ENCODE results near the gene RIMBP2. TPM values are rescaled to one million over a fixed set of nuclear protein-coding genes. Genes with fewer than 3 reads are reported as not detected.

RIMBP2 gene
- total RNA-seq, 1 donor from 2014 or later: 20.5 TPM

DNA sequence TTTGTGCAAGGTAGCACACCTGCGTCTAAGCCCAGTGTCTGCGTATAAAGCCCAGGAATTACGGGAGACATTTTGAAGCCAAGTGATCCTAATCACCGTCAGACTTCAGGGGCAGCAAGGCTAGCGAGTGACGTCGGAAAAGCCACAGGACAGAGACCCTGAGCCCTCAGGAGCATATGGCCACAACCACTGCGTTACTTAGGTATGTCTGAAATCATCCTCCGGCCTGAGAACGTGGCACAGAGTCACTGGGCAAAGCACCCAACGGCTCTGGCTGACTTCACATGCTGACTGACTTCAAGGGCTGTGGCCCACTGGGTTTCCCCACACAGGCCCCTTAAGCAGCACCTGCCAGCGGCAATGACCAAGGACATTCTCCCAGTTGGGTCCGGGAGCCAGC, 71.5 kb downstream of the RIMBP2 start:
- H3K27ac Mint-ChIP-seq (ENCODE audit: unreplicated experiment): no peak overlapping the region
- H3K9me3 Mint-ChIP-seq (ENCODE audit: unreplicated experiment): peaks cover 17% of the 10 kb centered on the region
- peaks cover 19% of the 10 kb centered on the region for H3K4me1 Mint-ChIP-seq (ENCODE audit: low read depth, unreplicated experiment)

DNA sequence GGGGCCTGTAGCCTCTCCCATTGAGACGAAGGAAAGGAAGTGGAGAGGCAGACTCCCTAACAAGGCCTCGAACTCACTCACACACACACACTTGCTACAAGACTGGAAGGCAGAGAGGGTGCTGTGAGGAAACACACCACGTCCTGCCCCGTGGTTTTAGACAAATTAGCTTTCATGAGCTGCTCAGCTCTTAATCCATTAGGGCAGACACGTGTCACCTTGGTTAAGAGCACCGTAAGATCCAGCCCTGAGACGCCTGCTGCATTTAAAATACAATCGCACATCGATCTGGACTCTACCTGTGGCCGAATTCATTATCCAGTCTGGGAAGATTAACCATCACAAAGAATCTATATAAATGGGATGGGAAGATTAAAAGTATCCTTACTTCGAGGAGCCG, 72.0 kb downstream of the RIMBP2 start:
- H3K27me3 Mint-ChIP-seq (ENCODE audit: unreplicated experiment): peaks cover 4% of the 10 kb centered on the region
- no peak overlapping the region for H3K27ac Mint-ChIP-seq (ENCODE audit: unreplicated experiment)
- DNase-seq: no peak
- peaks cover 17% of the 10 kb centered on the region for H3K9me3 Mint-ChIP-seq (ENCODE audit: unreplicated experiment)
- H3K4me1 Mint-ChIP-seq (ENCODE audit: low read depth, unreplicated experiment): peaks cover 18% of the 10 kb centered on the region
- TF ChIP-seq, protein P1, sequence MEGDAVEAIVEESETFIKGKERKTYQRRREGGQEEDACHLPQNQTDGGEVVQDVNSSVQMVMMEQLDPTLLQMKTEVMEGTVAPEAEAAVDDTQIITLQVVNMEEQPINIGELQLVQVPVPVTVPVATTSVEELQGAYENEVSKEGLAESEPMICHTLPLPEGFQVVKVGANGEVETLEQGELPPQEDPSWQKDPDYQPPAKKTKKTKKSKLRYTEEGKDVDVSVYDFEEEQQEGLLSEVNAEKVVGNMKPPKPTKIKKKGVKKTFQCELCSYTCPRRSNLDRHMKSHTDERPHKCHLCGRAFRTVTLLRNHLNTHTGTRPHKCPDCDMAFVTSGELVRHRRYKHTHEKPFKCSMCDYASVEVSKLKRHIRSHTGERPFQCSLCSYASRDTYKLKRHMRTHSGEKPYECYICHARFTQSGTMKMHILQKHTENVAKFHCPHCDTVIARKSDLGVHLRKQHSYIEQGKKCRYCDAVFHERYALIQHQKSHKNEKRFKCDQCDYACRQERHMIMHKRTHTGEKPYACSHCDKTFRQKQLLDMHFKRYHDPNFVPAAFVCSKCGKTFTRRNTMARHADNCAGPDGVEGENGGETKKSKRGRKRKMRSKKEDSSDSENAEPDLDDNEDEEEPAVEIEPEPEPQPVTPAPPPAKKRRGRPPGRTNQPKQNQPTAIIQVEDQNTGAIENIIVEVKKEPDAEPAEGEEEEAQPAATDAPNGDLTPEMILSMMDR (IDR thresholded peaks at IDR 0.05; ENCODE audit: partially characterized antibody, unreplicated experiment): no peak
- peaks cover 3% of the 10 kb centered on the region for H3K36me3 Mint-ChIP-seq (ENCODE audit: unreplicated experiment)
- no peak overlapping the region for H3K4me3 Mint-ChIP-seq (ENCODE audit: unreplicated experiment)

More for the DNA sequence above, 71.5 kb downstream of the RIMBP2 start:
- TF ChIP-seq, protein P1 (IDR thresholded peaks at IDR 0.05; ENCODE audit: partially characterized antibody, unreplicated experiment): no peak
- peaks cover 3% of the 10 kb centered on the region for H3K36me3 Mint-ChIP-seq (ENCODE audit: unreplicated experiment)
- DNase-seq: no peak
- H3K4me3 Mint-ChIP-seq (ENCODE audit: unreplicated experiment): no peak overlapping the region
- H3K27me3 Mint-ChIP-seq (ENCODE audit: unreplicated experiment): peaks cover 4% of the 10 kb centered on the region

DNA sequence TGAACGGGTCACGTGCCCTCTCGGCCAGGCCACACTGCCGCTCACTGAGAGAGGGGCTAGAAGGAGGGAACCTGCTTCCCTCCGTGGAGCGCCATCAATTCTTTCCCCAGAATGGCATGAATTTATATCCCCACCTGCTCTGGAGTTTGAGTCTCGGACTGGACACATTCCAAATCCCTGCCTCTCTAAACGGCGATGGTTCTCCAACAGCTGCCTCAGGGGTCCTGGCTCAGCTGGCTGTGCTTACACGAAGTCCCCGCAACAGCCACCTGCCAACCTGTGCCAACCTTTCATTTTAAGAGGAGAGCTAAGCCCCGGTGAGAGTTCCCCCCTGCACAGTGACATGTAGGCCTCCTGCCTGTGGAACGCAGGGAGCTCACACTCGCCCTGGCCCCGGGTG, 73.2 kb downstream of the RIMBP2 start:
- Mint-ChIP-seq H3K27ac (ENCODE audit: unreplicated experiment) (no peak overlapping the region), H3K4me3 (ENCODE audit: unreplicated experiment) (no peak overlapping the region), H3K27me3 (ENCODE audit: unreplicated experiment) (peaks cover 4% of the 10 kb centered on the region), H3K36me3 (ENCODE audit: unreplicated experiment) (peaks cover 2% of the 10 kb centered on the region), H3K9me3 (ENCODE audit: unreplicated experiment) (peaks cover 17% of the 10 kb centered on the region), H3K4me1 (ENCODE audit: low read depth, unreplicated experiment) (peaks cover 15% of the 10 kb centered on the region)
- no peak for DNase-seq
- TF ChIP-seq, protein P1 (IDR thresholded peaks at IDR 0.05; ENCODE audit: partially characterized antibody, unreplicated experiment): no peak

DNA sequence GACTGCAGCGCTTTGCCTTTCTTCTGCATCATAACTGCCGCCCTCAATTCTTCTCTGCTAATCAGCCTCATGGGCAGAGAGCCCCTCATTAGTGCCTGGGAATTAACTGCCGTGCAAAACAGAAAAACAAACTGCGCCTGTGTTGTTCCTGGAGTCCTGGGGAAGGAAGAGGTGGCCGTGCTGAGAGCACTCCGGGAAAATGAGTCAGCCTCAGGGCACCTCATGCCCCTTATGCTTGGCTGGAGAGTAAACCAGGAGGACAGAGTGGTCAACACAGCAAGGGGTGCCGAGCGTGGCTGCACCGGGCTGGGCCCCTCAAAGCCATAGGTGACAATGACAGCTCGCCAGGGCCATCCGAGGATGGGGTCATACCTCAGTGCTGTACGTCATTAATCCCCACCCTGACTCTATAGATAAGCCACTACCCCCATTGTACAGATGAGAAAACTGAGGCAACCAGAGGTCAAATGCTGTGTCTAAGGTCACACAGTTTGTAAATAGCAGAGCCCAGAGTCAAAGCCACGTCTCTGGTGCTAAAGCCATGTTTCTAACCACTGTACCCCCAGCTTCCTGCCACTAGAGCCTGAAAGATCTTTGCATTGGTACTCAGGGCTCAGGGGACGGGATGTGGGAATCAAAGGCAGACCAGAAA, 74.4 kb downstream of the RIMBP2 start:
- H3K4me3 Mint-ChIP-seq (ENCODE audit: unreplicated experiment): no peak overlapping the region
- no peak for DNase-seq
- H3K36me3 Mint-ChIP-seq (ENCODE audit: unreplicated experiment): no peaks in the 10 kb centered on the region
- H3K27me3 Mint-ChIP-seq (ENCODE audit: unreplicated experiment): peaks cover 4% of the 10 kb centered on the region
- H3K27ac Mint-ChIP-seq (ENCODE audit: unreplicated experiment): no peak overlapping the region
- peaks cover 15% of the 10 kb centered on the region for H3K9me3 Mint-ChIP-seq (ENCODE audit: unreplicated experiment)
- peaks cover 7% of the 10 kb centered on the region for H3K4me1 Mint-ChIP-seq (ENCODE audit: low read depth, unreplicated experiment)
- TF ChIP-seq, protein P1 (IDR thresholded peaks at IDR 0.05; ENCODE audit: partially characterized antibody, unreplicated experiment): no peak

DNA sequence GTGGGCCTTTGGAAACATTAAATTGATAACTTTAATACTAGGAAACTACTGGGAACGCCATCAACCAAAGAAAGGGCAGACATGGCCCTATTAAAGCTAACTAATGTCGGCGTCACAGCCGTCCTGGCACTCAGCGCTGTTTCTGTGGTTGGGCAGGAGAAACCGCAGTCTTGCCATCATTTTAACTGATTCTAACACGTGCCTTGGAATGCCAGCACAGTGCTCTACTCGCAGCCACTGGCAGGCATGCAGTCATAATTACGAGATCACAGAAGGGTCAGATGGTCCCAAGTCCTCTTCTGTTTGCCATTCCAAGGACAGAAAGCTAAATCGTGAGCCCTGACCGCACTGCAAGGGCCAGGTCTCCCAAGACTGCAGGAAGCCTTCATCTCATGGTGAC, 75.2 kb downstream of the RIMBP2 start:
- H3K9me3 Mint-ChIP-seq (ENCODE audit: unreplicated experiment): peaks cover 14% of the 10 kb centered on the region

More for the DNA sequence above, 75.2 kb downstream of the RIMBP2 start:
- H3K27ac Mint-ChIP-seq (ENCODE audit: unreplicated experiment): no peak overlapping the region
- no peak overlapping the region for H3K4me3 Mint-ChIP-seq (ENCODE audit: unreplicated experiment)
- no peaks in the 10 kb centered on the region for H3K36me3 Mint-ChIP-seq (ENCODE audit: unreplicated experiment)
- peaks cover 6% of the 10 kb centered on the region for H3K4me1 Mint-ChIP-seq (ENCODE audit: low read depth, unreplicated experiment)
- TF ChIP-seq, protein P1 (IDR thresholded peaks at IDR 0.05; ENCODE audit: partially characterized antibody, unreplicated experiment): no peak
- H3K27me3 Mint-ChIP-seq (ENCODE audit: unreplicated experiment): peaks cover 2% of the 10 kb centered on the region
- no peak for DNase-seq

Data from glutamatergic neuron (in vitro differentiated cells).